ENCODE measurements around the gene MAP3K12. TPM values are rescaled to one million over a fixed set of nuclear protein-coding genes. Genes with fewer than 3 reads are reported as not detected.

MAP3K12 gene
- total and polyA plus RNA-seq, 11 donors, result 3.3 to 12.6 (median 4.4) TPM

- TF ChIP-seq CTCF (IDR thresholded peaks at IDR 0.05) (no peak), POLR2A (IDR thresholded peaks at IDR 0.05) (no peak)
- 78 to 89% (median 84%) methylated on average over 10 of the region's 10 CpGs for WGBS, 4 donors
- H3K9me3 ChIP-seq, result no peaks in the 10 kb centered on the region
- DNase-seq (no peak), ATAC-seq (no peak)
- intact Hi-C loops (cut with DNase I), result no loop called here
- no peak overlapping the region for H3K27ac ChIP-seq
- no peak overlapping the region for H3K4me3 ChIP-seq
- peaks cover 0 to 86% (median 76%) of the 10 kb centered on the region in 9 donors for H3K36me3 ChIP-seq
- H3K4me1 ChIP-seq, result peaks cover 0 to 24% (median 7%) of the 10 kb centered on the region in 12 donors
- H3K27me3 ChIP-seq, result no peaks in the 10 kb centered on the region
Measured at GRCh38 chr12:53484686-53485575, 14.3 kb downstream of the MAP3K12 start.

GRCh38 chr12:53483979-53484377 lies 15.3 kb downstream of the MAP3K12 start:
- Histone ChIP-seq H3K4me3 (no peak overlapping the region), H3K27me3 (no peaks in the 10 kb centered on the region), H3K4me1 (peaks cover 0 to 26% (median 7%) of the 10 kb centered on the region in 12 donors), H3K9me3 (no peaks in the 10 kb centered on the region), H3K27ac (no peak overlapping the region), H3K36me3 (peaks cover 0 to 95% (median 84%) of the 10 kb centered on the region in 9 donors)
- intact Hi-C loops (cut with DNase I), result no loop called here
- WGBS, 4 donors, result 89 to 94% (median 91%) methylated on average over 4 of the region's 4 CpGs
- no peak for TF ChIP-seq CTCF (IDR thresholded peaks at IDR 0.05)
- no peak for TF ChIP-seq POLR2A (IDR thresholded peaks at IDR 0.05)
- ATAC-seq (no peak), DNase-seq (no peak)

GRCh38 chr12:53483225-53483978 lies 15.9 kb downstream of the MAP3K12 start:
- 61 to 75% (median 70%) methylated on average over 9 of the region's 9 CpGs for WGBS, 4 donors
- no peak for TF ChIP-seq POLR2A (IDR thresholded peaks at IDR 0.05)
- TF ChIP-seq CTCF (IDR thresholded peaks at IDR 0.05), result no peak
- Histone ChIP-seq H3K36me3 (peaks cover 0 to 99% (median 90%) of the 10 kb centered on the region in 9 donors), H3K27ac (peak overlapping the region in 2 of 12 donors; percentile 0 to 31), H3K9me3 (no peaks in the 10 kb centered on the region), H3K27me3 (no peaks in the 10 kb centered on the region), H3K4me3 (no peak overlapping the region), H3K4me1 (peaks cover 0 to 31% (median 11%) of the 10 kb centered on the region in 12 donors)
- ATAC-seq (peak in 2 of 4 donors; percentile 3 to 12), DNase-seq (no peak)
- intact Hi-C loops (cut with DNase I), result no loop called here

Measured in heart left ventricle (tissue), 16 donors.